Neural progenitor cell (in vitro differentiated cells): ENCODE measurements around the gene ZNF189. TPM values are rescaled to one million over a fixed set of nuclear protein-coding genes. Genes with fewer than 3 reads are reported as not detected.

ENCODE experiments used
- DNase-seq: peaks from one replicate; pipeline ENCODE4 v3.0.0-alpha.2; 2016; ENCODE audit warnings: low spot score
- H2AFZ ChIP-seq: fragments of 200-600 bp; sonication (generic); replicated peaks from 2 replicates; pipeline ENCODE4 v1.6.1; 2016; ENCODE audit warnings: antibody characterized with exemption
- H3F3A ChIP-seq: fragments of 200-600 bp; sonication (generic); 2 replicates; pipeline ENCODE4 v1.6.1; 2016; ENCODE audit warnings: antibody characterized with exemption, low read depth
- H3K27ac ChIP-seq: fragments of 200-600 bp; sonication (generic); 2 replicates; pipeline ENCODE4 v1.5.1; 2016; ENCODE audit warnings: mild to moderate bottlenecking
- H3K27me3 ChIP-seq: fragments of 200-600 bp; sonication (generic); 2 replicates; pipeline ENCODE4 v1.6.1; 2016; ENCODE audit warnings: mild to moderate bottlenecking, moderate library complexity
- H3K36me3 ChIP-seq: fragments of 200-600 bp; sonication (generic); 2 replicates; pipeline ENCODE4 v1.5.1; 2016
- H3K4me1 ChIP-seq: fragments of 200-600 bp; sonication (generic); 2 replicates; pipeline ENCODE4 v1.6.1; 2016; ENCODE audit warnings: mixed run types
- H3K4me2 ChIP-seq: fragments of 200-600 bp; sonication (generic); 2 replicates; pipeline ENCODE4 v1.6.1; 2016
- H3K4me3 ChIP-seq: fragments of 200-600 bp; sonication (generic); 2 replicates; pipeline ENCODE4 v1.5.1; 2016
- H3K79me2 ChIP-seq: fragments of 200-600 bp; sonication (generic); 2 replicates; pipeline ENCODE4 v1.6.1; 2016; ENCODE audit warnings: low read depth
- H3K9ac ChIP-seq: fragments of 200-600 bp; sonication (generic); 2 replicates; pipeline ENCODE4 v1.6.1; 2016
- H3K9me3 ChIP-seq: fragments of 200-600 bp; sonication (generic); 2 replicates; pipeline ENCODE4 v1.5.1; 2016; ENCODE audit warnings: low read depth
- H4K20me1 ChIP-seq: fragments of 200-600 bp; sonication (generic); 2 replicates; pipeline ENCODE4 v1.6.1; 2016; ENCODE audit warnings: low read depth
- H3K27ac Mint-ChIP-seq: 3 replicates; pipeline ENCODE4 v1.8.0; 2021; ENCODE audit warnings: mixed read lengths
- H3K27me3 Mint-ChIP-seq: 2 replicates; pipeline ENCODE4 v1.8.0; 2022; ENCODE audit warnings: low read depth, mild to moderate bottlenecking, inconsistent platforms, moderate library complexity, mixed read lengths; ENCODE audit not compliant: insufficient read depth
- H3K36me3 Mint-ChIP-seq: 3 replicates; pipeline ENCODE4 v1.8.0; 2021; ENCODE audit warnings: mixed read lengths
- H3K4me1 Mint-ChIP-seq: 3 replicates; pipeline ENCODE4 v1.8.0; 2021; ENCODE audit warnings: mixed read lengths
- H3K4me3 Mint-ChIP-seq: 3 replicates; pipeline ENCODE4 v1.8.0; 2021; ENCODE audit warnings: mild to moderate bottlenecking, moderate library complexity, mixed read lengths
- H3K9me3 Mint-ChIP-seq: 3 replicates; pipeline ENCODE4 v1.8.0; 2020; ENCODE audit warnings: mixed read lengths
- CTCF ChIP-seq: fragments of 200-600 bp; sonication (generic); IDR thresholded peaks from 2 replicates; pipeline ENCODE4 v1.5.1; 2017; ENCODE audit warnings: antibody characterized with exemption, mild to moderate bottlenecking
- EZH2 ChIP-seq: fragments of 200-600 bp; sonication (generic); IDR thresholded peaks from 2 replicates; pipeline ENCODE4 v1.6.1; 2017; ENCODE audit warnings: antibody characterized with exemption, mild to moderate bottlenecking, moderate library complexity
- EZH2phosphoT487 ChIP-seq: fragments of 200-600 bp; sonication (generic); IDR thresholded peaks from 2 replicates; pipeline ENCODE4 v1.6.1; 2017; ENCODE audit warnings: antibody characterized with exemption
- total RNA-seq: library from RNA; depleted of rRNA; stranded (reverse); fragments of >200 nt; gene quantifications from 2 replicates; pipeline ENCODE4 v1.2.3, GENCODE V29; 2015; ENCODE audit warnings: low replicate concordance

The ZNF189 gene
- total RNA-seq, 1 donor from 2014 or later, result 40.2 TPM

- no peaks in the 10 kb centered on the region for H3K36me3 Mint-ChIP-seq
- H3K27me3 Mint-ChIP-seq, result no peaks in the 10 kb centered on the region
- H3K27ac Mint-ChIP-seq, result no peak overlapping the region
- Histone ChIP-seq H3K9ac (no peak overlapping the region), H3K4me3 (no peak overlapping the region), H3K4me2 (no peak overlapping the region), H3K27ac (no peak overlapping the region), H2AFZ (no peak overlapping the region), H3F3A (no peaks in the 10 kb centered on the region), H3K79me2 (no peaks in the 10 kb centered on the region), H3K36me3 (no peaks in the 10 kb centered on the region), H4K20me1 (no peaks in the 10 kb centered on the region), H3K27me3 (no peaks in the 10 kb centered on the region), H3K9me3 (no peaks in the 10 kb centered on the region), H3K4me1 (no peaks in the 10 kb centered on the region)
- H3K9me3 Mint-ChIP-seq, result peaks cover 2% of the 10 kb centered on the region
- DNase-seq, result no peak
- H3K4me3 Mint-ChIP-seq, result no peak overlapping the region
- peaks cover 4% of the 10 kb centered on the region for H3K4me1 Mint-ChIP-seq
- TF ChIP-seq EZH2phosphoT487 (no peak), CTCF (no peak), EZH2 (no peak)
Observed at GRCh38 chr9:101446732-101447131, 48.1 kb downstream of the ZNF189 start.

GRCh38 chr9:101448680-101449070 lies 50.0 kb downstream of the ZNF189 start:
- Histone ChIP-seq H3K27ac (no peak overlapping the region), H3F3A (no peaks in the 10 kb centered on the region), H4K20me1 (no peaks in the 10 kb centered on the region), H3K4me1 (no peaks in the 10 kb centered on the region), H3K4me3 (peak overlapping the region; percentile 75), H3K4me2 (peak overlapping the region; percentile 62), H2AFZ (peak overlapping the region; percentile 97), H3K9me3 (no peaks in the 10 kb centered on the region), H3K79me2 (no peaks in the 10 kb centered on the region), H3K27me3 (no peaks in the 10 kb centered on the region), H3K9ac (no peak overlapping the region), H3K36me3 (no peaks in the 10 kb centered on the region)
- no peaks in the 10 kb centered on the region for H3K36me3 Mint-ChIP-seq
- H3K4me3 Mint-ChIP-seq, result peak overlapping the region; percentile 85
- no peaks in the 10 kb centered on the region for H3K27me3 Mint-ChIP-seq
- H3K27ac Mint-ChIP-seq, result no peak overlapping the region
- TF ChIP-seq EZH2 (peak; percentile 29), CTCF (no peak), EZH2phosphoT487 (no peak)
- DNase-seq, result no peak
- H3K4me1 Mint-ChIP-seq, result peaks cover 4% of the 10 kb centered on the region
- peaks cover 22% of the 10 kb centered on the region for H3K9me3 Mint-ChIP-seq

- H3K4me2 ChIP-seq, result peak overlapping the region; percentile 62
- H3K27ac Mint-ChIP-seq, result no peak overlapping the region
Observed at GRCh38 chr9:101449071-101449721, 50.5 kb downstream of the ZNF189 start.

More at GRCh38 chr9:101449071-101449721, 50.5 kb downstream of the ZNF189 start:
- Mint-ChIP-seq H3K4me3 (peak overlapping the region; percentile 85), H3K4me1 (peaks cover 4% of the 10 kb centered on the region), H3K9me3 (peaks cover 24% of the 10 kb centered on the region), H3K27me3 (no peaks in the 10 kb centered on the region), H3K36me3 (no peaks in the 10 kb centered on the region)
- Histone ChIP-seq H2AFZ (peak overlapping the region; percentile 97), H4K20me1 (no peaks in the 10 kb centered on the region), H3K4me1 (no peaks in the 10 kb centered on the region), H3F3A (no peaks in the 10 kb centered on the region), H3K4me3 (peak overlapping the region; percentile 75), H3K9ac (no peak overlapping the region), H3K36me3 (no peaks in the 10 kb centered on the region), H3K27ac (no peak overlapping the region), H3K9me3 (no peaks in the 10 kb centered on the region), H3K27me3 (no peaks in the 10 kb centered on the region), H3K79me2 (no peaks in the 10 kb centered on the region)
- TF ChIP-seq EZH2phosphoT487, result no peak
- peak; percentile 30 for TF ChIP-seq EZH2
- peak; percentile 67 for TF ChIP-seq CTCF
- peak; percentile 91 for DNase-seq
